Measurements from ENCODE around the gene CYGB.

GRCh38 chr17:76478097-76478496 lies 59.4 kb downstream of the CYGB start:
- TF ChIP-seq CTCF (IDR thresholded peaks at IDR 0.05; ENCODE audit: low read depth, low read length, missing input control) (no peak), RXRA (IDR thresholded peaks at IDR 0.05) (no peak), SP1 (IDR thresholded peaks at IDR 0.05) (no peak), GABPA (IDR thresholded peaks at IDR 0.05 in 1 of 2, conservative IDR thresholded peaks at IDR 0.05 in 1 of 2) (no peak), JUND (IDR thresholded peaks at IDR 0.05) (no peak), YY1 (IDR thresholded peaks at IDR 0.05) (no peak), RAD21 (IDR thresholded peaks at IDR 0.05) (no peak), FOXA1 (IDR thresholded peaks at IDR 0.05) (no peak), HNF4G (IDR thresholded peaks at IDR 0.05) (no peak), TAF1 (conservative IDR thresholded peaks at IDR 0.05) (no peak), NR2F2 (IDR thresholded peaks at IDR 0.05) (no peak)
- TF ChIP-seq, protein P1, sequence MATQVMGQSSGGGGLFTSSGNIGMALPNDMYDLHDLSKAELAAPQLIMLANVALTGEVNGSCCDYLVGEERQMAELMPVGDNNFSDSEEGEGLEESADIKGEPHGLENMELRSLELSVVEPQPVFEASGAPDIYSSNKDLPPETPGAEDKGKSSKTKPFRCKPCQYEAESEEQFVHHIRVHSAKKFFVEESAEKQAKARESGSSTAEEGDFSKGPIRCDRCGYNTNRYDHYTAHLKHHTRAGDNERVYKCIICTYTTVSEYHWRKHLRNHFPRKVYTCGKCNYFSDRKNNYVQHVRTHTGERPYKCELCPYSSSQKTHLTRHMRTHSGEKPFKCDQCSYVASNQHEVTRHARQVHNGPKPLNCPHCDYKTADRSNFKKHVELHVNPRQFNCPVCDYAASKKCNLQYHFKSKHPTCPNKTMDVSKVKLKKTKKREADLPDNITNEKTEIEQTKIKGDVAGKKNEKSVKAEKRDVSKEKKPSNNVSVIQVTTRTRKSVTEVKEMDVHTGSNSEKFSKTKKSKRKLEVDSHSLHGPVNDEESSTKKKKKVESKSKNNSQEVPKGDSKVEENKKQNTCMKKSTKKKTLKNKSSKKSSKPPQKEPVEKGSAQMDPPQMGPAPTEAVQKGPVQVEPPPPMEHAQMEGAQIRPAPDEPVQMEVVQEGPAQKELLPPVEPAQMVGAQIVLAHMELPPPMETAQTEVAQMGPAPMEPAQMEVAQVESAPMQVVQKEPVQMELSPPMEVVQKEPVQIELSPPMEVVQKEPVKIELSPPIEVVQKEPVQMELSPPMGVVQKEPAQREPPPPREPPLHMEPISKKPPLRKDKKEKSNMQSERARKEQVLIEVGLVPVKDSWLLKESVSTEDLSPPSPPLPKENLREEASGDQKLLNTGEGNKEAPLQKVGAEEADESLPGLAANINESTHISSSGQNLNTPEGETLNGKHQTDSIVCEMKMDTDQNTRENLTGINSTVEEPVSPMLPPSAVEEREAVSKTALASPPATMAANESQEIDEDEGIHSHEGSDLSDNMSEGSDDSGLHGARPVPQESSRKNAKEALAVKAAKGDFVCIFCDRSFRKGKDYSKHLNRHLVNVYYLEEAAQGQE (IDR thresholded peaks at IDR 0.05): no peak
- TF ChIP-seq, protein P2, sequence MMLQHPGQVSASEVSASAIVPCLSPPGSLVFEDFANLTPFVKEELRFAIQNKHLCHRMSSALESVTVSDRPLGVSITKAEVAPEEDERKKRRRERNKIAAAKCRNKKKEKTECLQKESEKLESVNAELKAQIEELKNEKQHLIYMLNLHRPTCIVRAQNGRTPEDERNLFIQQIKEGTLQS (IDR thresholded peaks at IDR 0.05): no peak
- TF ChIP-seq, protein P3, sequence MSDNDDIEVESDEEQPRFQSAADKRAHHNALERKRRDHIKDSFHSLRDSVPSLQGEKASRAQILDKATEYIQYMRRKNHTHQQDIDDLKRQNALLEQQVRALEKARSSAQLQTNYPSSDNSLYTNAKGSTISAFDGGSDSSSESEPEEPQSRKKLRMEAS (IDR thresholded peaks at IDR 0.05): no peak
